DOHH2 (cell line): ENCODE data around the gene SSBP3.

Experiments used
- H3F3A ChIP-seq: fragments of 200-600 bp; sonication (generic), shearing (Covaris generic); 2 replicates; pipeline ENCODE4 v1.6.0; 2016; ENCODE audit warnings: antibody characterized with exemption, mild to moderate bottlenecking; ENCODE audit not compliant: control insufficient read depth, insufficient read depth
- H3K27ac ChIP-seq: fragments of 200-600 bp; sonication (generic); 2 replicates; pipeline ENCODE4 v1.5.1; 2014; ENCODE audit warnings: low read depth, mild to moderate bottlenecking, low read length, moderate library complexity
- H3K27me3 ChIP-seq: fragments of 200-600 bp; sonication (generic); 2 replicates; pipeline ENCODE4 v1.6.1; 2014; ENCODE audit warnings: mild to moderate bottlenecking, low read length, mixed read lengths; ENCODE audit not compliant: control insufficient read depth
- H3K36me3 ChIP-seq: fragments of 200-600 bp; sonication (generic); 2 replicates; pipeline ENCODE4 v1.6.1; 2014; ENCODE audit warnings: mild to moderate bottlenecking, low read length, moderate library complexity, mixed read lengths; ENCODE audit not compliant: control insufficient read depth
- H3K4me1 ChIP-seq: fragments of 200-600 bp; sonication (generic); 2 replicates; pipeline ENCODE4 v1.6.1; 2014; ENCODE audit warnings: mild to moderate bottlenecking, low read length, mixed read lengths; ENCODE audit not compliant: control insufficient read depth
- H3K4me2 ChIP-seq: fragments of 200-600 bp; sonication (generic); 2 replicates; pipeline ENCODE4 v1.6.0; 2014; ENCODE audit warnings: mild to moderate bottlenecking, low read length, moderate library complexity
- H3K4me3 ChIP-seq: fragments of 200-600 bp; sonication (generic); 2 replicates; pipeline ENCODE4 v1.5.1; 2014; ENCODE audit warnings: mild to moderate bottlenecking, low read length, mixed read lengths
- H3K79me2 ChIP-seq: fragments of 200-600 bp; sonication (generic); 2 replicates; pipeline ENCODE4 v1.6.1; 2014; ENCODE audit warnings: mild to moderate bottlenecking, low read length, mixed read lengths; ENCODE audit not compliant: control insufficient read depth
- H3K9me2 ChIP-seq: fragments of 200-600 bp; sonication (generic); replicated peaks from 2 replicates; pipeline ENCODE4 v1.6.1; 2014; ENCODE audit warnings: mild to moderate bottlenecking, low read length, mixed read lengths; ENCODE audit not compliant: control insufficient read depth
- H3K9me3 ChIP-seq: fragments of 200-600 bp; sonication (generic); 2 replicates; pipeline ENCODE4 v1.6.1; 2014; ENCODE audit warnings: antibody characterized with exemption, low read length, mixed read lengths; ENCODE audit not compliant: control insufficient read depth, insufficient read depth
- H4K20me1 ChIP-seq: fragments of 200-600 bp; sonication (generic); 2 replicates; pipeline ENCODE4 v1.6.0; 2014; ENCODE audit warnings: low read depth, mild to moderate bottlenecking, antibody characterized with exemption, low read length, moderate library complexity; ENCODE audit not compliant: control insufficient read depth, insufficient read depth
- CTCF ChIP-seq: fragments of 200-600 bp; sonication (generic); IDR thresholded peaks from one replicate; pipeline ENCODE4 v1.5.1; 2014; ENCODE audit warnings: antibody characterized with exemption, mild to moderate bottlenecking, low read depth, low read length; ENCODE audit not compliant: poor library complexity, severe bottlenecking
- EZH2phosphoT487 ChIP-seq: fragments of 200-600 bp; sonication (generic); IDR thresholded peaks from 2 replicates; pipeline ENCODE4 v1.6.1; 2017; ENCODE audit warnings: borderline replicate concordance, mild to moderate bottlenecking, antibody characterized with exemption, low read length, moderate library complexity, mixed read lengths

The SSBP3 gene

GRCh38 chr1:54374766-54375165 lies 31.4 kb downstream of the SSBP3 start:
- Histone ChIP-seq H3K4me3 (no peak overlapping the region), H3K9me2 (no peaks in the 10 kb centered on the region), H3K9me3 (no peaks in the 10 kb centered on the region), H3K27ac (peak overlapping the region; percentile 90; the same call in 1 of the 2 replicates), H4K20me1 (no peaks in the 10 kb centered on the region), H3K4me2 (peak overlapping the region; percentile 74), H3K79me2 (peaks cover 44% of the 10 kb centered on the region), H3K27me3 (no peaks in the 10 kb centered on the region), H3K4me1 (peaks cover 71% of the 10 kb centered on the region), H3K36me3 (no peaks in the 10 kb centered on the region; the same call in 1 of the 2 replicates), H3F3A (0 out of 2 replicates have a peak, but pooled peaks cover 5% of the 10 kb centered on the region)
- TF ChIP-seq CTCF (no peak), EZH2phosphoT487 (no peak)

GRCh38 chr1:54372978-54373377 lies 33.2 kb downstream of the SSBP3 start:
- no peaks in the 10 kb centered on the region for H3K36me3 ChIP-seq
- peaks cover 41% of the 10 kb centered on the region for H3K79me2 ChIP-seq
- 0 out of 2 replicates have a peak, but pooled peaks cover 5% of the 10 kb centered on the region for H3F3A ChIP-seq
- H3K4me3 ChIP-seq, result peak overlapping the region; percentile 30
- H3K9me2 ChIP-seq, result no peaks in the 10 kb centered on the region
- H3K4me2 ChIP-seq, result peak overlapping the region; percentile 74
- TF ChIP-seq EZH2phosphoT487 (no peak), CTCF (no peak)
- no peaks in the 10 kb centered on the region for H3K9me3 ChIP-seq
- no peaks in the 10 kb centered on the region for H4K20me1 ChIP-seq
- H3K4me1 ChIP-seq, result peaks cover 59% of the 10 kb centered on the region
- no peaks in the 10 kb centered on the region for H3K27me3 ChIP-seq
- peak overlapping the region; percentile 24; the same call in 1 of the 2 replicates for H3K27ac ChIP-seq

- Histone ChIP-seq H3K36me3 (no peaks in the 10 kb centered on the region), H3K27ac (no peak overlapping the region), H3K4me1 (peaks cover 48% of the 10 kb centered on the region), H3K9me2 (no peaks in the 10 kb centered on the region), H3K79me2 (peaks cover 34% of the 10 kb centered on the region), H4K20me1 (no peaks in the 10 kb centered on the region), H3K27me3 (no peaks in the 10 kb centered on the region), H3F3A (no peaks in the 10 kb centered on the region), H3K4me3 (no peak overlapping the region), H3K9me3 (no peaks in the 10 kb centered on the region), H3K4me2 (no peak overlapping the region)
- TF ChIP-seq EZH2phosphoT487, result no peak
- no peak for TF ChIP-seq CTCF
Measured at GRCh38 chr1:54371942-54372275, 34.3 kb downstream of the SSBP3 start.
